Measurements from ENCODE around the gene ZNF184. TPM values are rescaled to one million over a fixed set of nuclear protein-coding genes. Genes with fewer than 3 reads are reported as not detected.

The ZNF184 gene
- total RNA-seq, 2 experiments from 2014 or later: 19.6 to 21.1 TPM

DNA sequence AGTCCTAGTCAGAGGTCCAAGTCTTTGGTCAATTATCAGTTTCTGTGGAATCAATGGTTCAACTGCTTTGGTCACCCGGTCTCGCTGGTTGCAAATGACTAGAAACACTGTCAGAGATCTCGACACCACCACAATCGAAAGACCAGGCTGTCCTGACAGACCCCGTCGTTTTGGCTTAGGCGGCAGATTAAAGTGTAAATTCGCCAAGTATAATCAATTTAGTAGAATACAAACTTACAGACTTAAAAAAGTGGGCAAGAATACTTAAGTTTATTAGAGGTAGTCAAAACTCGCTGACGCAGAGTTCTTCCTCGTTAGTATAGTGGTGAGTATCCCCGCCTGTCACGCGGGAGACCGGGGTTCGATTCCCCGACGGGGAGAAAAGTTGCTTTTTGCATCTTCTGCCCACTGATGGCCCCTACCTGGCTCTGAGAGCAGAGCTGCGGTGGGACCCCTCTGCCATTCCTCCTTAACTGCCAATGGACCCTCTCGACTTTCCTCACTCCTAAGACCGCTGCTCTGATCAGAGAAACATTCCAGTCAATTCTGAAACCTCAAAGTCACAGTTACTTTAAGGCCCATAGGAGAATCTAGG lies 30.6 kb upstream of the ZNF184 start:
- Histone ChIP-seq H3K9me3 (ENCODE audit: control insufficient read depth in 1 of 2, insufficient read depth in 1 of 2, low read length in 2 of 2) (no peaks in the 10 kb centered on the region), H3K4me1 (ENCODE audit: insufficient read depth, low read length) (peaks cover 15% of the 10 kb centered on the region), H3K27me3 (ENCODE audit: control insufficient read depth in 1 of 2, insufficient read depth in 2 of 2, low read length in 2 of 2) (peaks cover 0 to 11% of the 10 kb centered on the region in 2 experiments), H3K4me3 (ENCODE audit: low read length) (peak overlapping the region; percentile 62), H3K27ac (ENCODE audit: low read depth in 1 of 2, low read length in 2 of 2) (peak overlapping the region; percentile 2 to 33), H3K36me3 (ENCODE audit: insufficient read depth, low read length) (no peaks in the 10 kb centered on the region)
- peak overlapping the region; percentile 94 for H3K27ac Mint-ChIP-seq
- ChIA-PET POLR2A (interaction anchor here (0.6 to 4.4 kb wide), 5 partner anchors 12 to 31 kb away, joined by 3 to 43 read pairs (median 13); partner anchors contain the start of gene ZNF184), CTCF (interaction anchor here (0.6 to 2.9 kb wide), 4 partner anchors 10 to 249 kb away, joined by 4 to 27 read pairs (median 6); no protein-coding TSS in a partner anchor)
- intact Hi-C loops (cut with DNase I, micrococcal nuclease): loop anchor here (1.0 to 5.0 kb wide), 7 partner anchors 16 to 399 kb away; no protein-coding TSS in a partner anchor
- ATAC-seq (ENCODE audit: poor library complexity): peak; percentile 58
- peaks cover 28% of the 10 kb centered on the region for H3K36me3 Mint-ChIP-seq (ENCODE audit: low read depth)
- peaks cover 46% of the 10 kb centered on the region for H3K4me1 Mint-ChIP-seq (ENCODE audit: low read depth)
- DNase-seq: peak; percentile 59 to 89 (median 75)
- H3K4me3 Mint-ChIP-seq: peak overlapping the region; percentile 95
- no peaks in the 10 kb centered on the region for H3K9me3 Mint-ChIP-seq
- TF ChIP-seq, protein P1, sequence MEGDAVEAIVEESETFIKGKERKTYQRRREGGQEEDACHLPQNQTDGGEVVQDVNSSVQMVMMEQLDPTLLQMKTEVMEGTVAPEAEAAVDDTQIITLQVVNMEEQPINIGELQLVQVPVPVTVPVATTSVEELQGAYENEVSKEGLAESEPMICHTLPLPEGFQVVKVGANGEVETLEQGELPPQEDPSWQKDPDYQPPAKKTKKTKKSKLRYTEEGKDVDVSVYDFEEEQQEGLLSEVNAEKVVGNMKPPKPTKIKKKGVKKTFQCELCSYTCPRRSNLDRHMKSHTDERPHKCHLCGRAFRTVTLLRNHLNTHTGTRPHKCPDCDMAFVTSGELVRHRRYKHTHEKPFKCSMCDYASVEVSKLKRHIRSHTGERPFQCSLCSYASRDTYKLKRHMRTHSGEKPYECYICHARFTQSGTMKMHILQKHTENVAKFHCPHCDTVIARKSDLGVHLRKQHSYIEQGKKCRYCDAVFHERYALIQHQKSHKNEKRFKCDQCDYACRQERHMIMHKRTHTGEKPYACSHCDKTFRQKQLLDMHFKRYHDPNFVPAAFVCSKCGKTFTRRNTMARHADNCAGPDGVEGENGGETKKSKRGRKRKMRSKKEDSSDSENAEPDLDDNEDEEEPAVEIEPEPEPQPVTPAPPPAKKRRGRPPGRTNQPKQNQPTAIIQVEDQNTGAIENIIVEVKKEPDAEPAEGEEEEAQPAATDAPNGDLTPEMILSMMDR (IDR thresholded peaks at IDR 0.05): no peak
- peaks cover 40% of the 10 kb centered on the region for H3K27me3 Mint-ChIP-seq

DNA sequence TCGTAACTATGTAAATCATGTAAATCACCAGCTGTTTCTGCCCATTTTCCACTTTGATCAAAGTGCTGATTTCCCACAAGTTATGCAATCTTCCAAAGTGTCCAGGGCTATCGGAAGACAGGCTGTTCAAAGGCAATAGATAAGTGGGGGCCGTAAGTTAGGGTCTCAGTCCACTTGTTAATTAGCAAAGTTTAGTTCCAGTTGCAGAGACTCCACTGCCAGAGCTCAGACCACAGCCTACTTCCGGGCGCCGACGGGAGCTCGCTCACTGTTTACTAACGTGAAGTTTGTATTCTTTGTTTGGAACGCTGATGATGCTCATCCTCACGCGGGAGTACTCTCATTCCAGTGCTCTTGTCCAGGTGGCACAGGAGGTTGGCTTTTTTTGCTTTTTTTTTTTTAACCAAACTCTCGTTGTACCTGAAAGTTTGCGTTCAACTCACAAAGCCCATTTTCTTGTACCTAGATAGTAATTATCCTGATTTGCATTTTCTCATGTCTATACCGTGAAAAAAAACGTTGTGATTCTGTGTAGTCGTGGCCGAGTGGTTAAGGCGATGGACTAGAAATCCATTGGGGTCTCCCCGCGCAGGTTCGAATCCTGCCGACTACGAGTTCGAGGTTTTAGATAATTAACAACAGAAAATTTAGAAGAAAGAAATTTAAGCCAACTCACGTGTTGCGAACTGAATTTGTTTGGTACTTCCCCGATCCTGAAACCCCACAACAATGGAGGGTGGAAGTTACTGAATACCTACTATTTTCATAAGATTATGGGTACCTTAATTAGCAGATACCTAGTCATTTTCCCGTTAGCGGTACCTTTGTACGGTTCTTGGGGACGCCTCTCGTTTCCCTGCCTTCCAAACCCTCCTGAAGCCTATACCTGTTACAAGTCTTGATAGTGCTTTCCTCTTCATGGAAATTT lies 29.9 kb upstream of the ZNF184 start:
- H3K27ac Mint-ChIP-seq: peak overlapping the region; percentile 94
- peaks cover 15% of the 10 kb centered on the region for H3K4me1 ChIP-seq (ENCODE audit: insufficient read depth, low read length)
- DNase-seq: peak; percentile 37 to 89 (median 62)
- H3K4me1 Mint-ChIP-seq (ENCODE audit: low read depth): peaks cover 46% of the 10 kb centered on the region
- peak; percentile 57 for ATAC-seq (ENCODE audit: poor library complexity)
- peak overlapping the region; percentile 62 for H3K4me3 ChIP-seq (ENCODE audit: low read length)
- ChIA-PET CTCF (interaction anchor here (0.7 to 1.8 kb wide), 2 partner anchors 177 to 249 kb away, joined by 3 to 4 read pairs; no protein-coding TSS in a partner anchor), POLR2A (interaction anchor here (0.7 to 4.4 kb wide), 11 partner anchors 16 to 390 kb away, joined by 3 to 43 read pairs (median 5); partner anchors contain the start of gene ZNF184)
- peaks cover 5 to 17% of the 10 kb centered on the region in 2 experiments for H3K27me3 ChIP-seq (ENCODE audit: control insufficient read depth in 1 of 2, insufficient read depth in 2 of 2, low read length in 2 of 2)
- H3K27me3 Mint-ChIP-seq: peaks cover 42% of the 10 kb centered on the region
- peaks cover 28% of the 10 kb centered on the region for H3K36me3 Mint-ChIP-seq (ENCODE audit: low read depth)
- no peaks in the 10 kb centered on the region for H3K36me3 ChIP-seq (ENCODE audit: insufficient read depth, low read length)
- intact Hi-C loops (cut with DNase I, micrococcal nuclease): loop anchor here in 1 of 2 experiments (1.0 to 5.0 kb wide), 5 partner anchors 17 to 400 kb away; no protein-coding TSS in a partner anchor
- H3K9me3 ChIP-seq (ENCODE audit: control insufficient read depth in 1 of 2, insufficient read depth in 1 of 2, low read length in 2 of 2): no peaks in the 10 kb centered on the region
- TF ChIP-seq, protein P1 (IDR thresholded peaks at IDR 0.05): no peak
- peak overlapping the region; percentile 2 to 33 for H3K27ac ChIP-seq (ENCODE audit: low read depth in 1 of 2, low read length in 2 of 2)
- peak overlapping the region; percentile 95 for H3K4me3 Mint-ChIP-seq
- H3K9me3 Mint-ChIP-seq: no peaks in the 10 kb centered on the region

DNA sequence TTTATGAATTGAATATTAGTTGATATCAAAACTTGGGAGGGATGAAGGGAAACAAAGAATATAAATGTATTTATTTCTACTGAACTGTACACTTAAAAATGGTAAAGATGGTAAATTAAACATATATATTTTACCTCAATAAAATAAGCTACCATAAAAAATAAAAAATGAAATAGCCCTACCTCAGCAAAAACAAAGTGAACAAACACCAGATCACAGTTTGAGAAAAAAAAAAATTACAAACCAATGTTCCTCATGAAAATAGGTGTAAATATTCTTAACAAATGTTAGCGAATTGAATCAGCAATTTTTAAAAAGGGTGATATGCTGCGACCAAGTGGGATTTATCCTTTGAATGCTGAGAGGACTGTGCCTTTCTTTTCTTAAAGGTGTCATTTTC lies 28.3 kb upstream of the ZNF184 start:
- Mint-ChIP-seq H3K27ac (no peak overlapping the region), H3K4me1 (ENCODE audit: low read depth) (peaks cover 50% of the 10 kb centered on the region), H3K27me3 (peaks cover 46% of the 10 kb centered on the region), H3K4me3 (peak overlapping the region; percentile 78), H3K9me3 (peaks cover 2% of the 10 kb centered on the region), H3K36me3 (ENCODE audit: low read depth) (peaks cover 28% of the 10 kb centered on the region)
- H3K4me1 ChIP-seq (ENCODE audit: insufficient read depth, low read length): peaks cover 15% of the 10 kb centered on the region
- ATAC-seq (ENCODE audit: poor library complexity) (no peak), DNase-seq (no peak)
- ChIA-PET CTCF (no interaction called here), POLR2A (interaction anchor here (2.0 kb wide), 1 partner anchor 22 kb away, joined by 29 read pairs; no protein-coding TSS in a partner anchor)
- no peak overlapping the region for H3K4me3 ChIP-seq (ENCODE audit: low read length)
- TF ChIP-seq, protein P1 (IDR thresholded peaks at IDR 0.05): no peak
- no peaks in the 10 kb centered on the region for H3K36me3 ChIP-seq (ENCODE audit: insufficient read depth, low read length)
- H3K9me3 ChIP-seq (ENCODE audit: control insufficient read depth in 1 of 2, insufficient read depth in 1 of 2, low read length in 2 of 2): peaks cover 0 to 2% of the 10 kb centered on the region in 2 experiments
- peaks cover 6 to 21% of the 10 kb centered on the region in 2 experiments for H3K27me3 ChIP-seq (ENCODE audit: control insufficient read depth in 1 of 2, insufficient read depth in 2 of 2, low read length in 2 of 2)
- intact Hi-C loops (cut with DNase I, micrococcal nuclease): loop anchor here in 1 of 2 experiments (5.0 kb wide), 1 partner anchor 401 kb away; no protein-coding TSS in a partner anchor
- no peak overlapping the region for H3K27ac ChIP-seq (ENCODE audit: low read depth in 1 of 2, low read length in 2 of 2)

All from CD4-positive, alpha-beta T cell (primary cell).